H1 (cell line): ENCODE results near the gene RIC8A. TPM values are rescaled to one million over a fixed set of nuclear protein-coding genes. Genes with fewer than 3 reads are reported as not detected.

Experiments used
- E2F6 ChIP-seq: IDR thresholded peaks from 2 replicates; pipeline ENCODE4 v1.6.1; 2012; ENCODE audit warnings: inconsistent platforms
- SAP30 ChIP-seq: fragments of 300-600 bp; sonication (generic); IDR thresholded peaks from 2 replicates; pipeline ENCODE4 v1.7.1; 2012; ENCODE audit warnings: low read length, moderate library complexity, mild to moderate bottlenecking, inconsistent platforms; ENCODE audit not compliant: insufficient read depth, insufficient replicate concordance
- TAF1 ChIP-seq: IDR thresholded peaks from 2 replicates; pipeline ENCODE4 v1.6.1; 2011; ENCODE audit warnings: mild to moderate bottlenecking, low read depth, low read length
- polyA plus RNA-seq, 7 experiments: library from polyadenylated mRNA; depleted of rRNA in 3 of 7; stranded (reverse) in 5 of 7; unstranded in 2 of 7; fragments of >200 nt in 5 of 7; fragments of 200-250 nt in 2 of 7; gene quantifications; 1 replicate in 5 of 7; 2 replicates in 1 of 7; 4 replicates in 1 of 7; pipeline versions ENCODE4 v1.2.1 to v1.2.3, GENCODE V29; 2011 to 2013; ENCODE audit warnings: missing spikeins in 2 of 7, mixed read lengths in 2 of 7
- total RNA-seq: library from RNA; stranded (reverse); fragmentation: NEBNext Ultra II Directional; extraction: Animal tissue kit (Norgen Biotek cat#: 25700); gene quantifications from 2 replicates; pipeline ENCODE4 v1.2.1, GENCODE V29; 2021

RIC8A gene
- total and polyA plus RNA-seq, 2 of the 8 experiments (the other 6 are each of a cell fraction or from before 2014, with no cell fraction given): 67.0 to 105 TPM

GRCh38 chr11:221998-222789, 14.7 kb downstream of the RIC8A start (continued):
- TF ChIP-seq E2F6 (no peak), TAF1 (no peak), SAP30 (no peak)
